ENCODE measurements around the gene NMRK2.
"Not testable (repeated sequence)": the region's sequence is repeated elsewhere in the genome, so short reads cannot be mapped to it uniquely, and the experiment has no call there.

NMRK2 gene

GRCh38 chr19:3932931-3933810 lies at the start of gene NMRK2:
NMRK2 (plus strand) TSS chr19:3933069; CDS start chr19:3933672, 603 bp downstream.
- DNase-seq (ENCODE audit: low read depth) = no peak

GRCh38 chr19:3890591-3890990 lies 42.3 kb upstream of the NMRK2 start:
- DNase-seq (ENCODE audit: low read depth) = no peak

DNA sequence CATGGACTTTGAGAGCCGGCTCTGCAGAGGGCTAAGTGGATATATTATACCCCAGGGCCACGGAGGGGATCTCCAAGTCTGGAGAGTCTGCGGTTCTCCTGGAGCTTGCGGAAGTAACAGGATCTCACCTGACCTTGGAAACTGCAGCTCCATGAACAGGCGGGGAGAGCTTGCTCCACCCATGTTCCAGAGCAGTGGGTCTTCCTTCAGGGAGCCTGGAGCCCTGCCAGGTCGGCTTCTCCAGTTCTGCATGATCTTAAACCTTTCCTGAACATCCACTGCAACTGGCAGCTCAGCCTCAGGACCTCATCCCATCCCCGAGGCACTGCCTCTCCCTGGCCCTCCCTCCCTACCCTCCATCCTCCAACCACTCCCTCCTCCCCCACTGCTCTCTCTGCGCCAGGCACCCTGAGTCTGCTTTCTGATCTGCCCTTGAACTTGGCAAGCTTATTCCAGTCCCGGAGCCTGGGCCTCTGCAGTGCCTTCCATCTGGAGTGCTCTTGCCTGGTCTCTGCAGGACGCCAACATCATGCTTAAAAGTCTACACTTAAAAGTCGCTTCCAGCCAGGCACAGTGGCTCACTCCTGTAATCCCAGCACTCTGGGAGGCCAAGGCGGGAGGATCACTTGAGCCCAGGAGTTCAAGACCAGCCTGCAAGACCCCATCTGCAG lies 39.2 kb upstream of the NMRK2 start:
- no peak for DNase-seq (ENCODE audit: low read depth)

DNA sequence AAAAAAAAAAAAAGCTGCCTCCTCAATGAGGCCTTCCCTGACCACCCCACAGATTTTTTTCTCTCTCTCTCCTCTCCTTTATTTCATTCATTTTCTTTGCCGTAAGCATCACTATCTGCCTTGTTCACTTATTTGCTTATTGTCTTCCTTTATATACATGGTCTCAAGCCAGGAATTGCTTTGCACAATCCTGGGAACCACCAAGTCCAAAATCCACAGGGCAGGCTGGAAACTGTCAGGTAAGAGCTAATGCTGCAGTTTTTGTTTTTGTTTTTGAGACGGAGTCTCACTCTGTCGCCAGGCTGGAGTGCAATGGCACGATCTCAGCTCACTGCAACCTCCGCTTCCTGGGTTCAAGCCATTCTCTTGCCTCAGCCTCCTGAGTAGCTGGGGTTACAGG lies 37.9 kb upstream of the NMRK2 start:
- DNase-seq (ENCODE audit: low read depth) = not testable (repeated sequence)

DNA sequence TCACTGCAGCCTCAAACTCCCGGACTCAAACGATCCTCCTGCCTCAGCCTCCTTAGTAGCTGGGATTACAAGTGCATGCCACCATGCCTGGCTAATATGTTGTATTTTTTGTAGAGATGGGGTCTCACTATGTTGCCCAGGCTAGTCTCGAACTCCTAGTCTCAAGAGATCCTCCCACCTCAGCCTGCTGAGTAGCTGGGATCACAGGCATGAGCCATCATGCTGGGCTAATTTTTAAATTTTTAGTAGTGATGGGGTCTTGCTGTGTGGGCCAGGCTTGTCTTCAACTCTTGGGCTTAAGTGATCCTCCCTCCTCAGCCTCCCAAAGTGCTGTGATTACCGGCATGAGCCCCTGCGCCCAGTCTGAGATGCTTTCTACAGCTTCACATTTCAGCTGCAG lies 37.1 kb upstream of the NMRK2 start:
- no peak for DNase-seq (ENCODE audit: low read depth)

DNA sequence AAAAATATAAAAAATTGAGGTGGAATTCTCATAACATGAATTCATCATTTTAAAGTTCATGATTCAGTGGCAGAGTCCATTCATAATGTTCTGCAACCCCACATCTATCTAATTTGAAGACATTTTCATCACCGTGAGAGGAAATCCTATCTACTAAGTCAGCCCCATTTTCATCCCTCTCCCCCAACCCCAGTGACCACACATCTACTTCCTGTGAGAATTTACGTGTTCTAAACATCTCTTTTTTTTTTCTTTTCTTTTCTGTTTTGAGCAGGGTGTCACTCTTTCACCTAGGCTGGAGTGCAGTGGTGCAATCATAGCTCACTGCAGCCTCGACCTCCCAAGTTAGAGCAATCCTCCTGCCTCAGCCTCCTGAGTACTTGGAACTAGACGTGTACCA lies 34.9 kb upstream of the NMRK2 start:
- no peak for DNase-seq (ENCODE audit: low read depth)

DNA sequence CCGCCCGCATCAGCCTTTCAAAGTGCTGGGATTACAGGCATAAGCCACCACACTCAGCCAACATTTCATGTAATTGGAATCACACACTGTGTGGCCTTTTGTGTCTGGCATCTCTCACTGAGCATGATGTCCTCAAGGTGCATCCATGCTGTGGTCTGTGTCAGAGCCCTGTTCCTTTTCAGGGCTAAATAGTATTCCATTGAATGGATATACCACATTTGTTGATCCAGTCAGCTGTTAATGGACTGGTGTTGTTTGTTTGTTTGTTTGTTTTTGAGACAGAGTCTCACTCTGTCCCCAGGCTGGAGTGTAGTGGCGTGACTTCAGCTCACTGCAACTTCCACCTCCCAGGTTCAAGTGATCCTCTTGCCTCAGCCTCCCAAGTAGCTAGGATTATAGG lies 34.4 kb upstream of the NMRK2 start:
- no peak for DNase-seq (ENCODE audit: low read depth)

DNA sequence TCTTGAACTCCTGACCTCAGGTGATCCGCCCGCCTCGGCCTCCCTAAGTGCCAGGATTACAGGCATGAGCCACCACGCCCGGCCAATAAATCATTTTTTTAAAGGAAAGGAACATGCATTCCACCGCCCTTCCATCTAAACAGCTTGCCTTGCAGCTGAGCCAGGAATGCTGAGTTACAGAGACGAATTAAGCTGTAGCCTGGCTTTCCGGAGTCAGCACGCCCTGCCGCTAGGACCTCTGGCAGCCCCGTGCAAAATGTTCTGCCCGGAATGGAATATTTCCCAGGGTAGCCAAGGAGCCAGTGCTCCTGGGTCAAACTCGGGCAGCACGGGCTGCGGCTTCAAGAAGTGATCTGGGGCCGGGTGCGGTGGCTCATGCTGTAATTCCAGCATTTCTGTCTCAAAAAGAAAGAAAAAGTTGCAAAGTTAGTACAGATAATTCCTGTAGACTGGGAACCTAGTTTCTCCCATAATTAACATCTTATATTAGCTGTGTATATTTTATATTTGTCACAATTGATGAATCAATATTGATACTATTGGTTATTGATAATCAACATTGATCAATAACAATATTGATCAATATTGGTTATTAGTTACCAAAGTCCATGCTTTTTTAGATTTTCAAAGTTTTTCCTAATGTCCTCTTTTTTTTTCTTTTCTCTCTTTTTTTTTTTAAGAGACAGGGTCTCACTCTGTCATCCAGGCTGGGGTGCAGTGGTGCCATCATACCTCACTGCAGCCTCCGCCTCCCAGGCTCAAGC lies 33.2 kb upstream of the NMRK2 start:
- no peak for DNase-seq (ENCODE audit: low read depth)

DNA sequence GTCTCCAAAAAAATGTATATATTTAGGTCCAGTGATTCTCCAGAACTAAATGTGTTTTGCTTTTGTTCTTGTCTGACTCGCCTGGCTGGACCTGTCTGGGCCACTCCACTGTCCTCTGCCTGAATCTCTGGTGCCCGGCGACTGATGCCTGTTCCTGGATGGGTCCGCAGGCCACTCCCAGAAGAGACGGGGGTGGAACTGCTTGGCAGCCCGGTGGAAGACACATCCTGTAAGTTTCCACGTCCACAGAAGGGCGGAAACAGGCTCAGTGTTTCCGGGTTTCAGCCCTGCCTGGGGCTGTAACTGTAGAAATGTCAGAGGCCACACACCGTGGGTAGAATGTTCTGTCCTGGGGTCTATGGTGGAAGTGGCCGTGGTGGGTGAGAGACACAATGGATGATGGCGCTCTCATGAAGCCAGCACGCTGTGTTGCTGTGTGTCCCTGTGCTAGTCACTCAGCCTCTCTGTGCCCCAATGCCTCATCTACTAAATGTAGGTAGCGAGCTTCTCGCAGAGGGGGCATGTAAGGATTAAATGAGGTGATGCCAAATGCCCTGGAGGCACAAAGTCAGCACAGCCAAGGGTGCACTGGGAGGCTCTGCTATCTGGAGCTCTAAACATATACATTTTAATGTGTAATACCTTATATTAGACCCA lies 30.4 kb upstream of the NMRK2 start:
- DNase-seq (ENCODE audit: low read depth) = no peak

DNA sequence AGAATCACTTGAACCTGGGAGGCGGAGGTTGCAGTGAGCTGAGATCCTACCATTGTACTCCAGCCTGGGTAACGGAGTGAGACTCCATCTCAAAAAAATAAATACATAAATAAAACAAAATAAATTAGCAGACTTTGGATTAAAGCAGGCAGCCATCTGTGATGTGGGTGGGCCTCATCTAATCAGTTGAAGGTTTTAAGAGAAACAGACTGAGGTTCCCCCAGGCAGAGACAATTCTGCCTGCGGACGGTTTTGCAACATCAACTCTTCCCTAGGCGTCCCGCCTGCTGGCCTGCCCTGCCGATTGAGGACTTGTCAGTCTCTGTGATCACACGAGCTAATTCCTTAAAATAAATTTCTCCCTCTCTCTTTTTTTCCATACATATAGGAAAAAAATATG lies 28.6 kb upstream of the NMRK2 start:
- no peak for DNase-seq (ENCODE audit: low read depth)

- DNase-seq (ENCODE audit: low read depth) = no peak
Measured at GRCh38 chr19:3907626-3908265, 25.1 kb upstream of the NMRK2 start.

DNA sequence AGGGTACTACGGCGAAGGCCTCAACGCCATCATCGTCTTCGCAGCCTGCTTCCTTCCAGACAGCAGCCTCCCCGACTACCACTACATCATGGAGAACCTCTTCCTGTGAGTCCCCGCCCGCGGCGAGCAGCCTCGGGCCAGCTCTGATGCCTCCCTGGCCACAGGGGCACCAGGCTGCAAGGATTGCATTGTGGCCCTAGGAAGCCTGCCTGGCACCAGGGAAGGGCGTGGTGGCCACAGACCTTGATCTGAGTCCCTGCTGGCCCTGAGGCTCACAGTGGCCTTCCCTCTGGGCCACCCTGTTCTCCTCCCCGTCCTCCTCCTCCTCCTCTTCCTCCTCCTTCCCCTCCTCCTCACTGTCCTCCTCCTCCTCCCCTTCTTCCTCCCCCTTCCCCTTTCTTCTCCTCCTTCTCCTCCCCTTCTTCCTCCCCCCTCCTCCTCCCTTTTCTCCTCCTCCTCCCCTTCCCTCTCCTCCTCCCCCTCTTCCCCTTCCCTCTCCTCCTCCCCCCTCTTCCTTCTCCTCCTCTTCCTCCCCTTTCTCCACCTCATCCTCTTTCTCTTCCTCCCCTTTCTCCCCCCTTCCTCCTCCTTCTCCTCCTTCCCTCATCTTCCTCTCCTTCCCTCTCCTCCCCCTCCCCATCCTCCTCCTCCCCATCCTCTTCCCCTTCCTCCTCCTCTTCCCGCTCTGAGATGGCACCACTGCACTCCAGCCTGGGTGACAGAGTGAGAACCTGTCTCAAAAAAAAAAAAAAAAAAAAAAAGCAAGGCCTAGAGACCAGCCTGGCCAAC lies 24.4 kb upstream of the NMRK2 start:
- DNase-seq (ENCODE audit: low read depth) = no peak

GRCh38 chr19:3910105-3910504 lies 22.8 kb upstream of the NMRK2 start:
- DNase-seq (ENCODE audit: low read depth) = no peak

DNA sequence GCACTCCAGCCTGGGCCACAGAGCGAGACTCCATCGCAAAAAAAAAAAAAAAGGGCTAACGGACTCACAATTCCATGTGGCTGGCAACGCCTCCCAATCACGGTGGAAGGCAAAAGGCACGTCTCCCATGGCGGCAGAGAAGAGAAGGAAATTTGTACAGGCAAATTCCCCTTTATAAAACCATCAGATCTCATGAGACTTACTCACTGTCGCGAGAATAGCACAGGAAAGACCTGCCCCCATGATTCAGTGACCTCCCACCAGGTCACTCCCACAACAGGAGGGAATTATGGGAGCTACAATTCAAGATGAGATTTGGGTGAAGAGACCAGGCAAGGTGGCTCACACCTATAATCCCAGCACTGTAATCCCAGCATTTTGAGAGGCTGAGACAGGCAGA lies 18.7 kb upstream of the NMRK2 start:
- no peak for DNase-seq (ENCODE audit: low read depth)

DNA sequence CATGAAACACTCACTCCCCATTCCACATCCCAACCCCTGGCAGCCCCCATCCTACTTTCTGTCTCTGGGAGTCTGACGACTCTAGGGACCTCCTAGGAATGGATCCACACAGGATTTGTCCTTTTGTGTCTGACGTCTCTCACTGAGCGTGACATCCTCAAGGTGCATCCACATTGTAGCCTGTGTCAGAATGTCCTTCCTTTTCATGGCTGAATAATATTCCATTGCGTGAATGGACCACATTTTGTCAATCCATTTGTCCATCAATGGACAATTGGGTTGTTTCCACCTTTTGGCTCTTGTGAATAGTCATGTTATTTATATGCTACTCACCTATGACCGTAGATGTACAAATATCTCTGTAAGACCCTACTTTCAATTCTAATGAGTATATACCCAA lies 16.8 kb upstream of the NMRK2 start:
- DNase-seq (ENCODE audit: low read depth) = no peak

DNA sequence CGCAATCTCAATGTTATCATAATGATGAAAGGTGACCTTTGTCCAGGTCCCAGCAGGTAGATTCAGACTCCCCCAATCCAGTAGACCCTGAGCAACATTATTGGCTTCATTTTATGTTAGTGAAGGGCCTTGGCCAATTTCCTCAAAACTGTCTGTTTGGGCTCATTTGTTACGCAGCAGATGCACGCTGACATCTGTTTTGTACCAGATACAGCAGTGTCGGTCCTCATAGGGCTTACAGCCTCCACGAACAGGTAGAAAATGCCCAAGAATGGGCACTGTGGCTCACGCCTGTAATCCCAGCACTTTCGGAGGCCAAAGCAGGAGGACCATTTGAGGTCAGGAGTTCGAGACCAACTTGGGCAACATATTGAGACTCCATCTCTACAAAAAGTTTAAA lies 13.1 kb upstream of the NMRK2 start:
- no peak for DNase-seq (ENCODE audit: low read depth)

DNA sequence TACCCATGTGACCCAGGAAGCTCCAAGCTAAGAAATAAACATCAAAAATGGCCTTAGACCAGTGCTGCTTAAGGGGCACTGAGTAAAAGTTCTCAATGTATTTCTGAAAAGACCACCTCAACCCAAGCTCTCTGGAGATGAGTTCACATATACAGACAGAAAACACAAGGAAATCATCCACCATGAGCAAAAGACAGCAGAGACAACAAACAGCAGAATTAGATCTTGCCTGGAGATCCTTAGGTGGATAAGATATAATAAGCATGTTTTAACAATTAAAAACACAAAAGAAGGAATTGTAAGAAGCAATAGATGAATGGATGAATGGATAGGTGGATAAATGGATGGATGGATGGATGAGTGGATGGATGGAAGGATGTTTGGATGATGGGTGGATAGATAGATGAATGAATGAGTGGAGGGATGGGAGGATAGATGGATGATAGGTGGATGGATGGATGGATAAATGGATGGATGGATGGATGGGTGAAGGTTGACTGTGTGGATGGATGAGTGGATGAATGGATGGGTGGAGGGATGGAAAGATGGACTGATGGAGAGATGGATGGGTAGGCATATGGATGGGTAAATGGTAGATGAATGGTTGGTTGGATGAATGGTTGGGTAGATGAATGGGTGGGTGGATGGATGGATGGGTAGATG lies 9.6 kb upstream of the NMRK2 start:
- DNase-seq (ENCODE audit: low read depth) = no peak

DNA sequence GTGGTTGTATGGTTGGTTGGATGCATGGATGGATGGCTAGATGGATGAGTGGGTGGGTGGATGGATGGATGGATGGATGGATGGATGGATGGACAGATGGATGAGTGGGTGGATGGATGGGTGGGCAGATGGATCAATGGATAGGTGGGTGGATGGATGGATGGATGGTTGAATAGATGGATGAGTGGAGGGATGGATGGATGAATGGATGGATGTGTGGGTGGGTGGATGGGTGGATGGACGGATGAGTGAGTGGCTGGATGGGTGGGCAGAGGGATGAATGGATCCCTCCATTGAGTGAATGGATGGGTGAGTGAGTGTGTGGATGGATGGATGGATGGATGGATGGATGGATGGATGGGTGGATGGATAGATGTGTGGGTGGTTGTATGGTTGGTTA lies 9.0 kb upstream of the NMRK2 start:
- DNase-seq (ENCODE audit: low read depth) = no peak

GRCh38 chr19:3931041-3931440 lies 1.8 kb upstream of the NMRK2 start:
- no peak for DNase-seq (ENCODE audit: low read depth)
